A673 (cell line): ENCODE results near the gene NEURL1B.

Experiments
- CTCF ChIP-seq: fragments of 300-800, 200-600 bp; sonication (generic); conservative IDR thresholded peaks from 2 replicates; pipeline ENCODE4 v1.5.1; 2017; ENCODE audit warnings: low read depth, mild to moderate bottlenecking, antibody characterized with exemption, low read length, moderate library complexity, mixed read lengths
- EZH2 ChIP-seq: fragments of 200-600 bp; sonication (generic); IDR thresholded peaks from 2 replicates; pipeline ENCODE4 v1.6.1; 2017; ENCODE audit warnings: borderline replicate concordance, low read depth, mild to moderate bottlenecking, mixed read lengths, antibody characterized with exemption, low read length; ENCODE audit not compliant: poor library complexity, severe bottlenecking

GRCh38 chr5:172658391-172658790 is 17.3 kb downstream of the NEURL1B start:
- TF ChIP-seq CTCF (no peak), EZH2 (no peak)
